Astrocyte (in vitro differentiated cells and primary cell): ENCODE data around the gene ZSWIM8. TPM values are rescaled to one million over a fixed set of nuclear protein-coding genes. Genes with fewer than 3 reads are reported as not detected.

Experiments used
- DNase-seq: peaks from one replicate; pipeline ENCODE4 v3.0.0-alpha.2; 2010; ENCODE audit warnings: low read depth
- FAIRE-seq: peaks from 2 replicates; lab custom pipeline; 2011; peaks lifted over from hg19 to GRCh38; lab: Jason Lieb, UNC
- H2AFZ ChIP-seq: 2 replicates; pipeline ENCODE4 v1.6.0; 2012; ENCODE audit warnings: low read depth, low read length, inconsistent platforms
- H3K27ac ChIP-seq: 2 replicates; pipeline ENCODE4 v1.5.1; 2011; ENCODE audit warnings: low read depth, low read length, inconsistent platforms
- H3K27me3 ChIP-seq: 2 replicates; pipeline ENCODE4 v1.6.0; 2011; ENCODE audit warnings: low read length, inconsistent platforms; ENCODE audit not compliant: insufficient read depth
- H3K36me3 ChIP-seq: 2 replicates; pipeline ENCODE4 v1.5.1; 2011; ENCODE audit warnings: low read length, inconsistent platforms; ENCODE audit not compliant: insufficient read depth
- H3K4me1 ChIP-seq: 2 replicates; pipeline ENCODE4 v1.5.1; 2011; ENCODE audit warnings: low read length, inconsistent platforms; ENCODE audit not compliant: insufficient read depth
- H3K4me2 ChIP-seq: 2 replicates; pipeline ENCODE4 v1.6.0; 2012; ENCODE audit warnings: low read length, inconsistent platforms
- H3K4me3 ChIP-seq: 2 replicates; pipeline ENCODE4 v1.5.1; 2011; ENCODE audit warnings: low read depth, mild to moderate bottlenecking, low read length, inconsistent platforms; ENCODE audit not compliant: insufficient read depth
- H3K79me2 ChIP-seq: 2 replicates; pipeline ENCODE4 v1.6.0; 2012; ENCODE audit warnings: mild to moderate bottlenecking, low read length, inconsistent platforms; ENCODE audit not compliant: insufficient read depth
- H3K9ac ChIP-seq: 2 replicates; pipeline ENCODE4 v1.6.0; 2012; ENCODE audit warnings: mild to moderate bottlenecking, low read length, inconsistent platforms
- H3K9me3 ChIP-seq: 2 replicates; pipeline ENCODE4 v1.5.1; 2012; ENCODE audit warnings: low read depth, mild to moderate bottlenecking, low read length, inconsistent platforms; ENCODE audit not compliant: insufficient read depth
- H4K20me1 ChIP-seq: 2 replicates; pipeline ENCODE4 v1.6.0; 2012; ENCODE audit warnings: low read length, inconsistent platforms; ENCODE audit not compliant: insufficient read depth
- H3K27ac Mint-ChIP-seq: one replicate; pipeline ENCODE4 v1.8.0; 2021; ENCODE audit warnings: mild to moderate bottlenecking, mixed read lengths; ENCODE audit not compliant: unreplicated experiment
- H3K27me3 Mint-ChIP-seq: one replicate; pipeline ENCODE4 v1.8.0; 2021; ENCODE audit warnings: low read depth, mixed read lengths; ENCODE audit not compliant: unreplicated experiment
- H3K36me3 Mint-ChIP-seq: one replicate; pipeline ENCODE4 v1.8.0; 2021; ENCODE audit warnings: low read depth, mixed read lengths; ENCODE audit not compliant: unreplicated experiment
- H3K4me1 Mint-ChIP-seq: one replicate; pipeline ENCODE4 v1.8.0; 2021; ENCODE audit warnings: low read depth, mixed read lengths; ENCODE audit not compliant: unreplicated experiment
- H3K4me3 Mint-ChIP-seq: one replicate; pipeline ENCODE4 v1.8.0; 2021; ENCODE audit warnings: mild to moderate bottlenecking, moderate library complexity, mixed read lengths; ENCODE audit not compliant: unreplicated experiment
- H3K9me3 Mint-ChIP-seq: one replicate; pipeline ENCODE4 v1.8.0; 2021; ENCODE audit warnings: mild to moderate bottlenecking, mixed read lengths; ENCODE audit not compliant: unreplicated experiment
- CTCF ChIP-seq: IDR thresholded peaks from 2 replicates; pipeline ENCODE4 v1.5.1; 2011; ENCODE audit warnings: low read depth, mild to moderate bottlenecking, inconsistent platforms, low read length, moderate library complexity; ENCODE audit not compliant: insufficient read depth
- EZH2 ChIP-seq: IDR thresholded peaks from 2 replicates; pipeline ENCODE4 v1.6.1; 2012; ENCODE audit warnings: mild to moderate bottlenecking, low read length, inconsistent platforms; ENCODE audit not compliant: insufficient read depth
- total RNA-seq: library from RNA; stranded (reverse); gene quantifications from 2 replicates; pipeline ENCODE4 v1.2.1, GENCODE V29; 2021

Gene ZSWIM8
- total RNA-seq, 1 donor from 2014 or later, result 70.2 TPM

- Mint-ChIP-seq H3K4me3 (no peak overlapping the region), H3K9me3 (no peaks in the 10 kb centered on the region), H3K27ac (no peak overlapping the region), H3K36me3 (peaks cover 19% of the 10 kb centered on the region), H3K4me1 (peaks cover 9% of the 10 kb centered on the region), H3K27me3 (no peaks in the 10 kb centered on the region)
- no peak overlapping the region for H2AFZ ChIP-seq
- DNase-seq (no peak), FAIRE-seq (no peak)
- peaks cover 4% of the 10 kb centered on the region for H3K36me3 ChIP-seq
- H3K4me2 ChIP-seq, result no peak overlapping the region
- no peak overlapping the region for H3K9ac ChIP-seq
- H4K20me1 ChIP-seq, result no peaks in the 10 kb centered on the region
- no peak for TF ChIP-seq CTCF
- no peak for TF ChIP-seq EZH2
- no peaks in the 10 kb centered on the region for H3K79me2 ChIP-seq
- no peaks in the 10 kb centered on the region for H3K9me3 ChIP-seq
- no peak overlapping the region for H3K27ac ChIP-seq
- H3K4me1 ChIP-seq, result peaks cover 20% of the 10 kb centered on the region
- no peak overlapping the region for H3K4me3 ChIP-seq
- no peaks in the 10 kb centered on the region for H3K27me3 ChIP-seq
Measured at GRCh38 chr10:73818402-73818801, 33.0 kb downstream of the ZSWIM8 start.

- FAIRE-seq (no peak), DNase-seq (no peak)
- Histone ChIP-seq H3K9ac (no peak overlapping the region), H3K79me2 (no peaks in the 10 kb centered on the region), H3K4me1 (peaks cover 20% of the 10 kb centered on the region), H4K20me1 (no peaks in the 10 kb centered on the region), H3K9me3 (no peaks in the 10 kb centered on the region), H2AFZ (no peak overlapping the region), H3K27ac (no peak overlapping the region), H3K36me3 (no peaks in the 10 kb centered on the region), H3K27me3 (no peaks in the 10 kb centered on the region), H3K4me2 (no peak overlapping the region), H3K4me3 (no peak overlapping the region)
- Mint-ChIP-seq H3K4me1 (peaks cover 9% of the 10 kb centered on the region), H3K36me3 (peaks cover 21% of the 10 kb centered on the region), H3K9me3 (no peaks in the 10 kb centered on the region), H3K4me3 (no peak overlapping the region), H3K27ac (no peak overlapping the region), H3K27me3 (no peaks in the 10 kb centered on the region)
- TF ChIP-seq EZH2 (no peak), CTCF (no peak)
Measured at GRCh38 chr10:73819081-73819480, 33.7 kb downstream of the ZSWIM8 start.

GRCh38 chr10:73819513-73820093 is 34.2 kb downstream of the ZSWIM8 start:
- peaks cover 21% of the 10 kb centered on the region for H3K36me3 Mint-ChIP-seq
- no peak for TF ChIP-seq EZH2
- Histone ChIP-seq H3K4me1 (peaks cover 20% of the 10 kb centered on the region), H3K9ac (no peak overlapping the region), H3K27me3 (no peaks in the 10 kb centered on the region), H3K79me2 (no peaks in the 10 kb centered on the region), H3K9me3 (no peaks in the 10 kb centered on the region), H3K4me2 (no peak overlapping the region), H3K27ac (no peak overlapping the region), H3K36me3 (no peaks in the 10 kb centered on the region), H2AFZ (no peak overlapping the region), H4K20me1 (no peaks in the 10 kb centered on the region), H3K4me3 (no peak overlapping the region)
- H3K27me3 Mint-ChIP-seq, result no peaks in the 10 kb centered on the region
- H3K4me3 Mint-ChIP-seq, result no peak overlapping the region
- H3K4me1 Mint-ChIP-seq, result peaks cover 9% of the 10 kb centered on the region
- H3K27ac Mint-ChIP-seq, result no peak overlapping the region
- H3K9me3 Mint-ChIP-seq, result no peaks in the 10 kb centered on the region
- no peak for FAIRE-seq
- DNase-seq, result no peak
